A549 (cell line): ENCODE data around the gene MMP25.

Source experiments
- CHD4 ChIP-seq: fragments of 200-600 bp; sonication (generic); IDR thresholded peaks from 2 replicates; pipeline ENCODE4 v1.6.1; 2016; ENCODE audit warnings: antibody characterized with exemption, mild to moderate bottlenecking, borderline replicate concordance
- CTCF ChIP-seq: fragments of >200 bp; sonication (Bioruptor Twin); formaldehyde crosslinking; IDR thresholded peaks from 3 replicates; pipeline ENCODE4 v1.5.1; 2016
- EP300 ChIP-seq, 2 experiments: fragments of >200 bp; sonication (Bioruptor Twin); formaldehyde crosslinking; IDR thresholded peaks; 2 replicates in 1 of 2; 3 replicates in 1 of 2; pipeline ENCODE4 v1.6.1; 2016 to 2017
- HOXA7 ChIP-seq: fragments of 250-450 bp; sonication (Bioruptor Pico); IDR thresholded peaks from 2 replicates; pipeline ENCODE4 v1.5.0; 2020; ENCODE audit warnings: mild to moderate bottlenecking, moderate library complexity
- MAZ ChIP-seq: fragments of 150-350 bp; IDR thresholded peaks from 2 replicates; pipeline ENCODE4 v1.6.1; 2014; ENCODE audit warnings: antibody characterized with exemption, low read depth, low read length, borderline replicate concordance
- NFE2L2 ChIP-seq: fragments of 150-350 bp; conservative IDR thresholded peaks from 2 replicates; pipeline ENCODE4 v1.6.1; 2014; ENCODE audit warnings: low read length
- RAD21 ChIP-seq, 2 experiments: fragments of >200 bp in 1 of 2; sonication (Bioruptor Twin) in 1 of 2; formaldehyde crosslinking in 1 of 2; IDR thresholded peaks in 1 of 2; conservative IDR thresholded peaks in 1 of 2; 2 replicates in 1 of 2; 3 replicates in 1 of 2; pipeline ENCODE4 v1.6.1; 2012 to 2018; ENCODE audit warnings: inconsistent platforms in 1 of 2
- RCOR1 ChIP-seq: fragments of 150-350 bp; IDR thresholded peaks from 2 replicates; pipeline ENCODE4 v1.6.1; 2014; ENCODE audit warnings: antibody characterized with exemption, low read length, low read depth
- SMC3 ChIP-seq: fragments of >200 bp; sonication (Bioruptor Twin); formaldehyde crosslinking; IDR thresholded peaks from 3 replicates; pipeline ENCODE4 v1.6.1; 2018; ENCODE audit warnings: inconsistent platforms
- USF2 ChIP-seq: fragments of 450-650 bp; IDR thresholded peaks from 2 replicates; pipeline ENCODE4 v1.6.1; 2014; ENCODE audit warnings: antibody characterized with exemption

- TF ChIP-seq SMC3, result no peak
- no peak for TF ChIP-seq USF2
- TF ChIP-seq CTCF, result no peak
- no peak for TF ChIP-seq NFE2L2
- TF ChIP-seq CHD4, result no peak
- no peak for TF ChIP-seq MAZ
- no peak for TF ChIP-seq HOXA7 (CRISPR knock-in tag)
- TF ChIP-seq RCOR1, result no peak
- TF ChIP-seq RAD21 (conservative IDR thresholded peaks at IDR 0.05 in 1 of 2, IDR thresholded peaks at IDR 0.05 in 1 of 2), result no peak
- no peak for TF ChIP-seq EP300 (IDR thresholded peaks at IDR 0.05)
Measured at GRCh38 chr16:3065069-3065741, 18.8 kb downstream of the MMP25 start, which contains the start of gene IL32.
